H1 (cell line): ENCODE results near the gene MTMR10. TPM values are rescaled to one million over a fixed set of nuclear protein-coding genes. Genes with fewer than 3 reads are reported as not detected.

Experiments used
- CTCF ChIA-PET: fragments of 300-600 bp; sonication (Branson Sonifier 250); formaldehyde crosslinking; loops from one replicate; lab custom pipeline; 2021; ENCODE audit not compliant: partially characterized antibody; lab: Charles Lee
- POLR2A ChIA-PET: fragments of 300-600 bp; sonication (Branson Sonifier 250); formaldehyde crosslinking; loops from one replicate; lab custom pipeline; 2021; ENCODE audit warnings: inconsistent platforms; ENCODE audit not compliant: partially characterized antibody; lab: Charles Lee
- DNase-seq, 2 experiments: peaks; one replicate each; pipeline versions ENCODE4 v3.0.0 to v3.0.0-alpha.2; 2010 to 2022; ENCODE audit warnings: low spot score in 2 of 2, low read depth in 1 of 2, mixed read lengths in 1 of 2
- FAIRE-seq: peaks from 2 replicates; lab custom pipeline; 2011; peaks lifted over from hg19 to GRCh38; lab: Jason Lieb, UNC
- H2AFZ ChIP-seq: 2 replicates; pipeline ENCODE4 v1.8.1; 2012; ENCODE audit warnings: low read length, inconsistent platforms
- H2AK5ac ChIP-seq: 2 replicates; pipeline ENCODE4 v1.6.1; 2013; ENCODE audit warnings: low read depth, low read length
- H2BK120ac ChIP-seq: replicated peaks from 2 replicates; pipeline ENCODE3; 2013; ENCODE audit warnings: low read depth, low read length, inconsistent platforms
- H2BK12ac ChIP-seq: 2 replicates; pipeline ENCODE4 v1.6.1; 2013; ENCODE audit warnings: low read depth, low read length
- H2BK15ac ChIP-seq: 2 replicates; pipeline ENCODE4 v1.6.1; 2013; ENCODE audit warnings: low read length
- H2BK20ac ChIP-seq: 2 replicates; pipeline ENCODE4 v1.6.1; 2013; ENCODE audit warnings: low read length
- H2BK5ac ChIP-seq: 2 replicates; pipeline ENCODE4 v1.6.1; 2013; ENCODE audit warnings: low read depth, low read length
- H3K14ac ChIP-seq: 2 replicates; pipeline ENCODE4 v1.6.1; 2013; ENCODE audit warnings: inconsistent platforms; ENCODE audit not compliant: insufficient read length
- H3K18ac ChIP-seq: 2 replicates; pipeline ENCODE4 v1.6.1; 2013; ENCODE audit warnings: low read length; ENCODE audit errors: extremely low read depth
- H3K23ac ChIP-seq: 2 replicates; pipeline ENCODE4 v1.6.1; 2013; ENCODE audit warnings: inconsistent platforms; ENCODE audit not compliant: insufficient read length
- H3K23me2 ChIP-seq: 2 replicates; pipeline ENCODE4 v1.6.1; 2013; ENCODE audit warnings: low read depth, low read length
- H3K27ac ChIP-seq: 2 replicates; pipeline ENCODE4 v1.6.1; 2011; ENCODE audit warnings: low read depth, low read length, inconsistent platforms
- H3K27me3 ChIP-seq, 4 experiments: replicated peaks in 1 of 4; 1 replicate in 1 of 4; 2 replicates in 3 of 4; pipeline versions ENCODE4 v1.6.1 to v1.8.1; 2011 to 2013; ENCODE audit warnings: low read length in 3 of 4, mild to moderate bottlenecking in 3 of 4, inconsistent platforms in 2 of 4, mixed read lengths in 2 of 4, moderate library complexity in 1 of 4; ENCODE audit not compliant: control insufficient read depth in 3 of 4, insufficient read depth in 3 of 4; ENCODE audit errors: extremely low read depth in 1 of 4
- H3K36me3 ChIP-seq, 4 experiments: 2 replicates each; pipeline versions ENCODE4 v1.6.1 to v1.8.1; 2011 to 2013; ENCODE audit warnings: mild to moderate bottlenecking in 4 of 4, low read length in 3 of 4, moderate library complexity in 2 of 4, control low read depth in 1 of 4, inconsistent platforms in 1 of 4; ENCODE audit not compliant: insufficient read depth in 4 of 4, control insufficient read depth in 2 of 4
- H3K4ac ChIP-seq: replicated peaks from 2 replicates; pipeline ENCODE3; 2013; ENCODE audit warnings: low read length, low read depth, mixed read lengths, inconsistent platforms; ENCODE audit not compliant: insufficient read length
- H3K4me1 ChIP-seq, 4 experiments: replicated peaks in 1 of 4; 1 replicate in 1 of 4; 2 replicates in 3 of 4; pipeline versions ENCODE4 v1.6.1 to v1.8.1; 2011 to 2013; ENCODE audit warnings: low read length in 3 of 4, inconsistent platforms in 2 of 4, mixed read lengths in 1 of 4; ENCODE audit not compliant: insufficient read depth in 4 of 4, control insufficient read depth in 3 of 4
- H3K4me2 ChIP-seq, 2 experiments: 2 replicates each; pipeline versions ENCODE4 v1.6.1 to v1.8.1; 2011 to 2013; ENCODE audit warnings: low read depth in 2 of 2, low read length in 2 of 2, control low read depth in 1 of 2, inconsistent platforms in 1 of 2, mild to moderate bottlenecking in 1 of 2; ENCODE audit not compliant: insufficient read depth in 1 of 2
- H3K4me3 ChIP-seq, 4 experiments: fragments of 200-600, 300-600 bp in 1 of 4; sonication (generic), shearing (Covaris generic), sonication (Bioruptor Twin) in 1 of 4; 2 replicates each; pipeline versions ENCODE4 v1.5.1 to v1.8.1; 2011 to 2016; ENCODE audit warnings: low read length in 4 of 4, low read depth in 3 of 4, control low read depth in 2 of 4, inconsistent platforms in 2 of 4, mild to moderate bottlenecking in 2 of 4, mixed read lengths in 1 of 4, moderate library complexity in 1 of 4; ENCODE audit not compliant: insufficient read depth in 2 of 4; ENCODE audit errors: extremely low read depth in 1 of 4
- H3K56ac ChIP-seq: replicated peaks from 2 replicates; pipeline ENCODE3; 2013; ENCODE audit warnings: low read depth, mild to moderate bottlenecking, mixed read lengths, low read length, inconsistent platforms; ENCODE audit not compliant: insufficient read length
- H3K79me1 ChIP-seq: 2 replicates; pipeline ENCODE4 v1.6.1; 2013; ENCODE audit warnings: low read depth, low read length, control low read depth
- H3K79me2 ChIP-seq, 2 experiments: 2 replicates each; pipeline versions ENCODE4 v1.6.1 to v1.8.1; 2012 to 2013; ENCODE audit warnings: low read length in 2 of 2, mild to moderate bottlenecking in 2 of 2, inconsistent platforms in 1 of 2; ENCODE audit not compliant: insufficient read depth in 2 of 2, control insufficient read depth in 1 of 2
- H3K9ac ChIP-seq, 4 experiments: replicated peaks in 1 of 4; 1 replicate in 1 of 4; 2 replicates in 3 of 4; pipeline versions ENCODE4 v1.6.1 to v1.8.1; 2011 to 2013; ENCODE audit warnings: low read depth in 3 of 4, low read length in 3 of 4, control low read depth in 2 of 4, mild to moderate bottlenecking in 2 of 4, moderate library complexity in 2 of 4, inconsistent platforms in 1 of 4; ENCODE audit errors: extremely low read depth in 1 of 4
- H3K9me3 ChIP-seq, 2 experiments: 2 replicates each; pipeline versions ENCODE4 v1.6.1 to v1.8.1; 2012 to 2013; ENCODE audit warnings: mild to moderate bottlenecking in 2 of 2, moderate library complexity in 2 of 2, control low read depth in 1 of 2, inconsistent platforms in 1 of 2, low read depth in 1 of 2, low read length in 1 of 2, mixed read lengths in 1 of 2; ENCODE audit not compliant: insufficient read depth in 2 of 2
- H4K20me1 ChIP-seq, 2 experiments: replicated peaks in 1 of 2; 2 replicates each; pipeline versions ENCODE3 to v1.8.1; 2011 to 2013; ENCODE audit warnings: inconsistent platforms in 2 of 2, low read length in 2 of 2, mild to moderate bottlenecking in 1 of 2; ENCODE audit not compliant: insufficient read depth in 2 of 2, control insufficient read depth in 1 of 2
- H4K5ac ChIP-seq: 2 replicates; pipeline ENCODE4 v1.6.1; 2013; ENCODE audit warnings: low read length, low read depth, mixed read lengths, inconsistent platforms; ENCODE audit not compliant: insufficient read length
- H4K8ac ChIP-seq: 2 replicates; pipeline ENCODE4 v1.8.0; 2013; ENCODE audit warnings: mild to moderate bottlenecking, moderate library complexity, low read length, inconsistent platforms; ENCODE audit not compliant: insufficient read depth; ENCODE audit errors: extremely low read depth
- H4K91ac ChIP-seq: replicated peaks from 2 replicates; pipeline ENCODE3; 2013; ENCODE audit warnings: low read length, mixed read lengths, inconsistent platforms; ENCODE audit not compliant: insufficient read length
- BACH1 ChIP-seq: IDR thresholded peaks from 2 replicates; pipeline ENCODE4 v1.6.1; 2012; ENCODE audit warnings: low read length, improper control_type of control experiment
- CHD1 ChIP-seq: IDR thresholded peaks from 2 replicates; pipeline ENCODE4 v1.6.1; 2012; ENCODE audit warnings: low read depth, low read length, improper control_type of control experiment
- CTBP2 ChIP-seq: IDR thresholded peaks from 2 replicates; pipeline ENCODE4 v1.7.0; 2011; ENCODE audit warnings: borderline replicate concordance, mild to moderate bottlenecking, moderate library complexity, mixed read lengths, low read length; ENCODE audit not compliant: insufficient read depth, insufficient read length
- E2F6 ChIP-seq: IDR thresholded peaks from 2 replicates; pipeline ENCODE4 v1.6.1; 2012; ENCODE audit warnings: inconsistent platforms
- EGR1 ChIP-seq: IDR thresholded peaks from 2 replicates; pipeline ENCODE4 v1.6.1; 2011; ENCODE audit warnings: low read depth, low read length, borderline replicate concordance
- GTF2F1 ChIP-seq: IDR thresholded peaks from 2 replicates; pipeline ENCODE4 v1.6.1; 2012; ENCODE audit warnings: low read depth, low read length, improper control_type of control experiment, borderline replicate concordance
- KDM1A ChIP-seq: fragments of 200-600, 300-600 bp; sonication (generic); IDR thresholded peaks from 2 replicates; pipeline ENCODE4 v1.7.1; 2016; ENCODE audit warnings: mild to moderate bottlenecking, low read length, borderline replicate concordance
- NANOG ChIP-seq: IDR thresholded peaks from 2 replicates; pipeline ENCODE4 v1.6.1; 2011; ENCODE audit warnings: low read length, low read depth, mild to moderate bottlenecking, inconsistent platforms; ENCODE audit not compliant: insufficient read depth, poor library complexity, severe bottlenecking
- POLR2A ChIP-seq, 2 experiments: IDR thresholded peaks; 1 replicate in 1 of 2; 2 replicates in 1 of 2; pipeline ENCODE4 v1.6.1; 2011; ENCODE audit warnings: low read depth in 2 of 2, low read length in 2 of 2, mild to moderate bottlenecking in 2 of 2; ENCODE audit errors: control extremely low read depth in 1 of 2
- RFX5 ChIP-seq: IDR thresholded peaks from 2 replicates; pipeline ENCODE4 v1.6.1; 2011; ENCODE audit warnings: low read depth, low read length, improper control_type of control experiment, borderline replicate concordance
- SIN3A ChIP-seq, 2 experiments: IDR thresholded peaks in 1 of 2; conservative IDR thresholded peaks in 1 of 2; 2 replicates each; pipeline ENCODE4 v1.6.1; 2011 to 2012; ENCODE audit warnings: low read length in 2 of 2, improper control_type of control experiment in 1 of 2, low read depth in 1 of 2, mild to moderate bottlenecking in 1 of 2
- SP2 ChIP-seq: IDR thresholded peaks from 2 replicates; pipeline ENCODE4 v1.6.1; 2012; ENCODE audit warnings: mild to moderate bottlenecking, low read length, inconsistent platforms
- TAF1 ChIP-seq: IDR thresholded peaks from 2 replicates; pipeline ENCODE4 v1.6.1; 2011; ENCODE audit warnings: mild to moderate bottlenecking, low read depth, low read length
- WGBS, 2 experiments: shearing (Covaris generic) in 1 of 2; methylation state at CpG; one replicate each; pipeline versions ENCODE4 v1.1.6 to v1.1.7; 2013 to 2015; ENCODE audit warnings: low lambda C conversion rate in 2 of 2, mixed read lengths in 2 of 2, inconsistent platforms in 1 of 2, low coverage in 1 of 2, missing lambda C conversion rate in 1 of 2; ENCODE audit not compliant: insufficient replicate concordance in 2 of 2, insufficient coverage in 1 of 2, insufficient read length in 1 of 2; ENCODE audit errors: extremely low coverage in 1 of 2, missing lambda C conversion rate in 1 of 2; 5-methylcytosine and 5-hydroxymethylcytosine counted together
- polyA plus RNA-seq, 7 experiments: library from polyadenylated mRNA; depleted of rRNA in 3 of 7; stranded (reverse) in 5 of 7; unstranded in 2 of 7; fragments of >200 nt in 5 of 7; fragments of 200-250 nt in 2 of 7; gene quantifications; 1 replicate in 5 of 7; 2 replicates in 1 of 7; 4 replicates in 1 of 7; pipeline versions ENCODE4 v1.2.1 to v1.2.3, GENCODE V29; 2011 to 2013; ENCODE audit warnings: missing spikeins in 2 of 7, mixed read lengths in 2 of 7
- total RNA-seq: library from RNA; stranded (reverse); fragmentation: NEBNext Ultra II Directional; extraction: Animal tissue kit (Norgen Biotek cat#: 25700); gene quantifications from 2 replicates; pipeline ENCODE4 v1.2.1, GENCODE V29; 2021

Gene MTMR10
- total and polyA plus RNA-seq, 2 of the 8 experiments (the other 6 are each of a cell fraction or from before 2014, with no cell fraction given), result 3.8 to 13.1 TPM

- ChIA-PET POLR2A (no interaction called here), CTCF (interaction anchor here (0.6 to 1.9 kb wide), 11 partner anchors 9 to 400 kb away, joined by 3 to 8 read pairs (median 3); partner anchors contain the start of gene FAN1)
- Histone ChIP-seq H3K79me2 (no peaks in the 10 kb centered on the region; a peak in 1 of 4 replicates), H3K14ac (no peak overlapping the region), H4K91ac (no peak overlapping the region), H3K27me3 (no peaks in the 10 kb centered on the region), H2BK5ac (no peak overlapping the region), H3K4me2 (no peak overlapping the region), H3K9ac (no peak overlapping the region), H3K9me3 (no peaks in the 10 kb centered on the region), H3K56ac (no peak overlapping the region), H2AFZ (no peak overlapping the region), H2BK120ac (no peak overlapping the region), H3K23me2 (no peaks in the 10 kb centered on the region), H3K4me1 (peaks cover 7 to 12% (median 10%) of the 10 kb centered on the region in 4 experiments), H4K5ac (no peak overlapping the region), H4K8ac (no peak overlapping the region), H4K20me1 (peaks cover 0 to 3% of the 10 kb centered on the region in 2 experiments), H3K4me3 (no peak overlapping the region), H2BK15ac (no peak overlapping the region), H3K36me3 (peaks cover 2 to 59% (median 15%) of the 10 kb centered on the region in 4 experiments), H3K18ac (no peak overlapping the region), H3K27ac (no peak overlapping the region), H2BK20ac (no peak overlapping the region), H3K4ac (no peak overlapping the region), H2AK5ac (no peak overlapping the region), H2BK12ac (no peak overlapping the region), H3K23ac (no peak overlapping the region), H3K79me1 (0 out of 2 replicates have a peak, but pooled peaks cover 4% of the 10 kb centered on the region)
- WGBS, 2 experiments, result 94% methylated on average over 1 of the region's 1 CpG; no CpG with 5 or more reads in 1 of the 2 experiments
- no peak for FAIRE-seq
- no peak for TF ChIP-seq CHD1
- TF ChIP-seq TAF1, result no peak
- TF ChIP-seq SIN3A (conservative IDR thresholded peaks at IDR 0.05 in 1 of 2, IDR thresholded peaks at IDR 0.05 in 1 of 2; ENCODE audit: low read depth in 1 of 2, low read length in 2 of 2), result no peak
- no peak for TF ChIP-seq EGR1
- TF ChIP-seq E2F6, result no peak
- TF ChIP-seq SP2, result no peak
- TF ChIP-seq CTBP2, result no peak
- no peak for TF ChIP-seq NANOG
- no peak for TF ChIP-seq POLR2A (IDR thresholded peaks at IDR 0.05; ENCODE audit: control extremely low read depth in 1 of 2, low read depth in 2 of 2, low read length in 2 of 2)
- TF ChIP-seq GTF2F1, result no peak
- TF ChIP-seq RFX5, result no peak
- TF ChIP-seq KDM1A, result no peak
- no peak for TF ChIP-seq BACH1
- DNase-seq, result no peak
Measured at GRCh38 chr15:30917675-30918074, 73.8 kb downstream of the MTMR10 start.
